ENCODE results near the gene HIP1. TPM values are rescaled to one million over a fixed set of nuclear protein-coding genes. Genes with fewer than 3 reads are reported as not detected.
"Not testable (repeated sequence)": the region's sequence is repeated elsewhere in the genome, so short reads cannot be mapped to it uniquely, and the experiment has no call there.

Gene HIP1
- total RNA-seq, 1 donor from 2014 or later = 49.3 TPM

DNA sequence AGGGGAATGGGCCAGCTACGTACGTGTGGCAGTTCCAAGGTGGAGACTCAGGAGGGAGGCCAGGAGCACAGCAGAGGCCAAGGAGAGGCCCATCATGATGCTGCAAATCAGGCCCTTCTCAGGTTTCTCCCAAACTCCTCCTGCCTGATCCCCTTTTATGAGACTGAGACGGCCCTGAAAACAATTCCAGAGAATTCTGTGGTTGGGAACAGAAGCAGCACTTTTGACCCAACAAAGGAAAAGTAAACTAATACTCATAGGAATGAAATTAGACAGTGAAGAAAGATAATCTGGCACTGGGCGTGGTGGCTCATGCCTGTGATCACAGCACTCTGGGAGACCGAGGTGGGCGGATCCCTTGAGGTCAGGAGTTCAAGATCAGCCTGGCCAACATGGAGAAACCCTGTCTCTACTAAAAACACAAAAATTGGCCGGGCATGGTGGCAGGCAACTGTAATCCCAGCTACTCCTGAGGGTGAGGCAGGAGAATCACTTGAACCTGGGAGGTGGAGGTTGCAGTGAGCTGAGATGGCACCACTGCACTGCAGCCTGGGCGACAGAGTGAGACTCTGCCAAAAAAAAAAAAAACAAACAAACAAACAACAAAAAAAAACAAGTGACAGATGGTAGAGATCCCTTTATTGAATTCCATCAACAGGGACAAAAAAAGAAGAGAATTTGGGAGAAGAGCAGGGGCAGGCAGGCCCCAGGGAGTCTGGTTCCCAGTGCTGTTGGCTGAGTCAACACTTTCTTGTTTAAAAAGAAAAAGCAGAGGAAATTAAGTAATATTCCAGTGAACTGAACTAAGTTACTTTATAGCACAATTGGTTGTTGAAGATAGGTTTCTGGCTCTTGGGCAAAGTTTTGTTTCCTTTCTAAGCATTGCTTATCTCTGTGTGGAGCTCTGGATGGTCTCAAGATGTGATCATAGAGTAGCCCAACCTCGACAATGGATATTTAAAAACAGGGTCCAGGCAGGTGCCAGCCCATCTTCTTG is 33.6 kb upstream of the HIP1 start, which contains the start of gene CCL26:
Gene CCL26, minus strand, starts transcription at position 131 of the 997 bp plus-strand sequence. Its CDS starts 35 bp downstream, at position 96.
- no peak within 1 kb of the TSS for H3K27ac Mint-ChIP-seq (ENCODE audit: unreplicated experiment)
- TF ChIP-seq, protein P1, sequence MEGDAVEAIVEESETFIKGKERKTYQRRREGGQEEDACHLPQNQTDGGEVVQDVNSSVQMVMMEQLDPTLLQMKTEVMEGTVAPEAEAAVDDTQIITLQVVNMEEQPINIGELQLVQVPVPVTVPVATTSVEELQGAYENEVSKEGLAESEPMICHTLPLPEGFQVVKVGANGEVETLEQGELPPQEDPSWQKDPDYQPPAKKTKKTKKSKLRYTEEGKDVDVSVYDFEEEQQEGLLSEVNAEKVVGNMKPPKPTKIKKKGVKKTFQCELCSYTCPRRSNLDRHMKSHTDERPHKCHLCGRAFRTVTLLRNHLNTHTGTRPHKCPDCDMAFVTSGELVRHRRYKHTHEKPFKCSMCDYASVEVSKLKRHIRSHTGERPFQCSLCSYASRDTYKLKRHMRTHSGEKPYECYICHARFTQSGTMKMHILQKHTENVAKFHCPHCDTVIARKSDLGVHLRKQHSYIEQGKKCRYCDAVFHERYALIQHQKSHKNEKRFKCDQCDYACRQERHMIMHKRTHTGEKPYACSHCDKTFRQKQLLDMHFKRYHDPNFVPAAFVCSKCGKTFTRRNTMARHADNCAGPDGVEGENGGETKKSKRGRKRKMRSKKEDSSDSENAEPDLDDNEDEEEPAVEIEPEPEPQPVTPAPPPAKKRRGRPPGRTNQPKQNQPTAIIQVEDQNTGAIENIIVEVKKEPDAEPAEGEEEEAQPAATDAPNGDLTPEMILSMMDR (IDR thresholded peaks at IDR 0.05; ENCODE audit: unreplicated experiment) = no peak
- no peaks in the 10 kb centered on the region for H3K27me3 Mint-ChIP-seq (ENCODE audit: unreplicated experiment)
- no peaks in the 10 kb centered on the region for H3K4me1 Mint-ChIP-seq (ENCODE audit: unreplicated experiment)
- H3K4me3 Mint-ChIP-seq (ENCODE audit: unreplicated experiment) = no peak within 1 kb of the TSS
- H3K9me3 Mint-ChIP-seq (ENCODE audit: unreplicated experiment) = no peaks in the 10 kb centered on the region
- DNase-seq (ENCODE audit: low spot score) = no peak
- H3K36me3 Mint-ChIP-seq (ENCODE audit: low read depth, unreplicated experiment) = no peaks in the 10 kb centered on the region

DNA sequence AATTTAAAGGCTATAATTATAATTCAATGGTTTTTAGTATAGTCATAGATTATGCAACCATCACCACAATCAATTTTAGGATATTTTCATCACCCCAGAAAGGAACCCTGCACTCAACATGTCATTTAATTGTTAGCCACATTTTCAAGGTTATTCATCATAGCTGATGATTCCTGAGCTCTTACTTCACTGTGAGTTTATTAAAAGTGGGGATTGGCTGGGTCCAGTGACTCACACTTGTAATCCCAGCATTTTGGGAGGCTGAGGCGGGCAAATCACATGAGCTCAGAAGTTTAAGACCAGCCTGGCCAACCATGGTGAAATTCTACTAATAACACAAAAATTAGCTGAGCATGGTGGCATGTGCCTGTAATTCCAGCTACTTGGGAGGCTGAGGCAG is 32.5 kb upstream of the HIP1 start:
- no peaks in the 10 kb centered on the region for H3K9me3 Mint-ChIP-seq (ENCODE audit: unreplicated experiment)
- no peaks in the 10 kb centered on the region for H3K36me3 Mint-ChIP-seq (ENCODE audit: low read depth, unreplicated experiment)
- TF ChIP-seq, protein P1 (IDR thresholded peaks at IDR 0.05; ENCODE audit: unreplicated experiment) = no peak
- DNase-seq (ENCODE audit: low spot score) = no peak
- H3K4me3 Mint-ChIP-seq (ENCODE audit: unreplicated experiment) = no peak overlapping the region
- no peaks in the 10 kb centered on the region for H3K27me3 Mint-ChIP-seq (ENCODE audit: unreplicated experiment)
- no peaks in the 10 kb centered on the region for H3K4me1 Mint-ChIP-seq (ENCODE audit: unreplicated experiment)
- H3K27ac Mint-ChIP-seq (ENCODE audit: unreplicated experiment) = no peak overlapping the region

DNA sequence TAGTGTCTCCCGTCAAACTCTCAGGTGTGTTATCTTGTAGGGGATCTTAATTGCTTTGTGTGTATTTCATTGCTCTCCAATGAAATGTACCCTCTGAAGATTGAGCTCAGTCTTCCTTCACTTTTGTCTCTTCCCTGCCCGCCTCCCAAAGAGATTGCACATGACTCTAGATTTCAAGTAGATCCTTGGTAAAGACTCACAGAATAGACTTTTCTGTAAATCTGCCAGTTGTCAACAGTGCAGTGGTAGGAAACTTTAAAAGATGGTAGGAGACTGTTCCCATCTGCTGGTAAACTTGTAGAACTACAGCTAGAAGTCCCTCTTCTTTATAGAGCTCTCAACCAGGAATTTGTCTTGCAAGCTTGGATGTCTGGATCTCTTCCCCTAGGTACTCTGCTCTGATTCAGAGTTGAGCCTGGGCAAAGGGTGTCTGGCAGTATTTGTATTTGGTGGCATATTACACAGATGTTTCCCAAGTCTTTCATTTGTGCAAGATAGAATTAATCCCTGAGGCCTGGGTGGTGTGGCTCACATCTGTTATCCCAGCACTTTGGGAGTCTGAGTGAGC is 23.7 kb upstream of the HIP1 start:
- Mint-ChIP-seq H3K27me3 (ENCODE audit: unreplicated experiment) (no peaks in the 10 kb centered on the region), H3K4me3 (ENCODE audit: unreplicated experiment) (no peak overlapping the region), H3K4me1 (ENCODE audit: unreplicated experiment) (no peaks in the 10 kb centered on the region), H3K9me3 (ENCODE audit: unreplicated experiment) (no peaks in the 10 kb centered on the region), H3K27ac (ENCODE audit: unreplicated experiment) (no peak overlapping the region), H3K36me3 (ENCODE audit: low read depth, unreplicated experiment) (no peaks in the 10 kb centered on the region)
- TF ChIP-seq, protein P1 (IDR thresholded peaks at IDR 0.05; ENCODE audit: unreplicated experiment) = peak; percentile 63
- DNase-seq (ENCODE audit: low spot score) = no peak

DNA sequence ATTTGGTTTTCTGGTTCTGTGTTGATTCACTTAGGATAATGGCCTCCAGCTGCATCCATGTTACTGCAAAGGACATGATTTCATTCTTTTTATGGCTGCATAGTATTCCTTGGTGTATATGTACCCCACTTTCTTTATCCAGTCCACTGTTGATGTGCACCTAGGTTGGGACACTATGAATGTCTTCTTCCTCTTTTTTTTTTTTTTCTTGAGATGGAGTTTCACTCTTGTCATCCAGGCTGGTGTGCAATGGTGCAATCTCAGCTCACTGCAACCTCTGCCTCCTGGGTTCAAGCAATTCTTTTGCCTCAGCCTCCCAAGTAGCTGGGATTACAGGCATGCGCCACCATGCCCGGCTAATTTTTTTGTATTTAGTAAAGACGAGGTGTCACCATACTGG is 23.1 kb upstream of the HIP1 start:
- not testable (repeated sequence) for H3K27me3 Mint-ChIP-seq (ENCODE audit: unreplicated experiment); H3K36me3 Mint-ChIP-seq (ENCODE audit: low read depth, unreplicated experiment); H3K27ac Mint-ChIP-seq (ENCODE audit: unreplicated experiment); H3K9me3 Mint-ChIP-seq (ENCODE audit: unreplicated experiment); DNase-seq (ENCODE audit: low spot score); H3K4me3 Mint-ChIP-seq (ENCODE audit: unreplicated experiment); H3K4me1 Mint-ChIP-seq (ENCODE audit: unreplicated experiment)

DNA sequence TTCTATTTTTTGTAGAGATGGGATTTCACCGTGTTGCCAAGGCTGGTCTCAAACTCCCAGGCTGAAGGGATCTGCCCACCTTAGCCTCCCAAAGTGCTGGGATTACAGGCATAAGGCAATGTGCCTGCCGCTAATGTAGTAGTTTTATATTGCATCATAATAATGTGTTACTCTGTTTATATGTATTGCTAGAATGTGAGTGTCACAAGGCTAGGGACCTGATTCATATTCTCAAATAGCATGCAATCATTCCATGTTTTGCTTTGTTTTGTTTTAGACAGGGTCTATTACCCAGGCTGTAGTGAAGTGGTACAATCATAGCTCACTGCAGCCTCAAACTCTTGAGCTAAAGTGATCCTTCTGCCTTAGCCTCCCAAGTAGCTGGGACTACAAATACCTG is 19.8 kb upstream of the HIP1 start:
- no peaks in the 10 kb centered on the region for H3K36me3 Mint-ChIP-seq (ENCODE audit: low read depth, unreplicated experiment)
- H3K27me3 Mint-ChIP-seq (ENCODE audit: unreplicated experiment) = no peaks in the 10 kb centered on the region

More for the DNA sequence above, 19.8 kb upstream of the HIP1 start:
- no peak overlapping the region for H3K4me3 Mint-ChIP-seq (ENCODE audit: unreplicated experiment)
- H3K4me1 Mint-ChIP-seq (ENCODE audit: unreplicated experiment) = peaks cover 2% of the 10 kb centered on the region
- H3K27ac Mint-ChIP-seq (ENCODE audit: unreplicated experiment) = no peak overlapping the region
- no peaks in the 10 kb centered on the region for H3K9me3 Mint-ChIP-seq (ENCODE audit: unreplicated experiment)
- DNase-seq (ENCODE audit: low spot score) = no peak
- TF ChIP-seq, protein P1 (IDR thresholded peaks at IDR 0.05; ENCODE audit: unreplicated experiment) = no peak
